CD4-positive, alpha-beta memory T cell (primary cell): Measurements from ENCODE around the gene PDE6G. TPM values are rescaled to one million over a fixed set of nuclear protein-coding genes. Genes with fewer than 3 reads are reported as not detected.

ENCODE experiments used
- CTCF ChIA-PET: fragments of 350-600 bp; sonication (Branson Sonifier 250); formaldehyde crosslinking; loops from one replicate; lab custom pipeline; 2021; ENCODE audit warnings: inconsistent platforms; ENCODE audit not compliant: partially characterized antibody; lab: Charles Lee
- POLR2A ChIA-PET: fragments of 350-600 bp; sonication (Branson Sonifier 250); formaldehyde crosslinking; loops from one replicate; lab custom pipeline; 2021; ENCODE audit not compliant: partially characterized antibody; lab: Charles Lee
- DNase-seq, 5 donors: peaks; one replicate each; pipeline versions ENCODE4 v3.0.0 to v3.0.0-alpha.2; 2020 to 2022; ENCODE audit warnings: mixed read lengths in 1 of 5
- H3K27ac ChIP-seq: one replicate; pipeline ENCODE4 v1.7.0; 2013; ENCODE audit warnings: low read depth, low read length
- H3K27me3 ChIP-seq: 2 replicates; pipeline ENCODE4 v1.7.0; 2013; ENCODE audit warnings: mild to moderate bottlenecking, low read length, moderate library complexity; ENCODE audit not compliant: insufficient read depth
- H3K36me3 ChIP-seq: 2 replicates; pipeline ENCODE4 v1.7.0; 2013; ENCODE audit warnings: mild to moderate bottlenecking, low read length, moderate library complexity; ENCODE audit not compliant: insufficient read depth
- H3K4me1 ChIP-seq: 2 replicates; pipeline ENCODE4 v1.7.0; 2013; ENCODE audit warnings: mild to moderate bottlenecking, low read length, moderate library complexity; ENCODE audit not compliant: insufficient read depth
- H3K4me3 ChIP-seq, 2 donors: one replicate each; pipeline ENCODE4 v1.7.0; 2013; ENCODE audit warnings: low read length in 2 of 2, mild to moderate bottlenecking in 1 of 2
- H3K9me3 ChIP-seq, 2 donors: one replicate each; pipeline ENCODE4 v1.7.0; 2013; ENCODE audit warnings: low read length in 2 of 2, control low read depth in 1 of 2; ENCODE audit not compliant: control insufficient read depth in 1 of 2
- H3K27ac Mint-ChIP-seq, 7 donors: one replicate each; pipeline ENCODE4 v1.8.0; 2020 to 2021; ENCODE audit warnings: mixed read lengths in 7 of 7, mild to moderate bottlenecking in 6 of 7, inconsistent platforms in 3 of 7, moderate library complexity in 3 of 7
- H3K27me3 Mint-ChIP-seq, 2 donors: one replicate each; pipeline ENCODE4 v1.8.0; 2020 to 2021; ENCODE audit warnings: mixed read lengths in 2 of 2
- H3K36me3 Mint-ChIP-seq, 2 donors: one replicate each; pipeline ENCODE4 v1.8.0; 2020 to 2021; ENCODE audit warnings: mixed read lengths in 2 of 2, inconsistent platforms in 1 of 2, mild to moderate bottlenecking in 1 of 2
- H3K4me1 Mint-ChIP-seq, 4 donors: one replicate each; pipeline ENCODE4 v1.8.0; 2020 to 2021; ENCODE audit warnings: mixed read lengths in 4 of 4, mild to moderate bottlenecking in 1 of 4
- H3K4me3 Mint-ChIP-seq, 8 donors: one replicate each; pipeline ENCODE4 v1.8.0; 2020 to 2021; ENCODE audit warnings: mixed read lengths in 8 of 8, mild to moderate bottlenecking in 7 of 8, moderate library complexity in 6 of 8, inconsistent platforms in 3 of 8
- H3K9me3 Mint-ChIP-seq, 8 donors: one replicate each; pipeline ENCODE4 v1.8.0; 2020 to 2021; ENCODE audit warnings: mixed read lengths in 8 of 8, mild to moderate bottlenecking in 5 of 8, inconsistent platforms in 3 of 8, moderate library complexity in 1 of 8
- intact Hi-C: fragments of 100-400 bp; cut with micrococcal nuclease; formaldehyde crosslinking; loops from one replicate; pipeline ENCODE4 v1.15.1; 2023
- polyA plus RNA-seq, 2 donors: library from polyadenylated mRNA; unstranded; fragments of 300-500 nt; fragmentation: Illumina TruSeq; gene quantifications; one replicate each; pipeline ENCODE4 v1.2.3, GENCODE V29; 2021
- total RNA-seq, 2 experiments: library from RNA; stranded (reverse); gene quantifications; one replicate each; pipeline ENCODE4 v1.2.3, GENCODE V29; 2021

PDE6G gene
- total and polyA plus RNA-seq, 4 experiments from 2014 or later, result 0.83 to 1.3 (median 1.1) TPM

- Histone ChIP-seq H3K4me3 (no peak overlapping the region), H3K27me3 (no peaks in the 10 kb centered on the region), H3K4me1 (peaks cover 17% of the 10 kb centered on the region), H3K27ac (no peak overlapping the region), H3K9me3 (no peaks in the 10 kb centered on the region), H3K36me3 (peaks cover 52% of the 10 kb centered on the region)
- Mint-ChIP-seq H3K27me3 (no peaks in the 10 kb centered on the region), H3K9me3 (no peaks in the 10 kb centered on the region), H3K4me3 (no peak overlapping the region), H3K36me3 (peaks cover 37 to 57% of the 10 kb centered on the region in 2 donors), H3K27ac (peak overlapping the region in 3 of 7 donors; percentile 8 to 43 (median 42)), H3K4me1 (peaks cover 15 to 32% (median 19%) of the 10 kb centered on the region in 4 donors)
- intact Hi-C loops, result no loop called here
- POLR2A ChIA-PET, result no interaction called here
- no peak for DNase-seq
- CTCF ChIA-PET, result interaction anchor here (0.6 to 3.7 kb wide), 2 partner anchors 11 kb away, joined by 4 to 11 read pairs; no protein-coding TSS in a partner anchor
Measured at GRCh38 chr17:81612172-81612970, 44.0 kb downstream of the PDE6G start.

- no peaks in the 10 kb centered on the region for H3K27me3 Mint-ChIP-seq
- intact Hi-C loops, result no loop called here
- no peaks in the 10 kb centered on the region for H3K9me3 ChIP-seq
- peaks cover 6 to 14% (median 10%) of the 10 kb centered on the region in 4 donors for H3K4me1 Mint-ChIP-seq
- no peak overlapping the region for H3K4me3 Mint-ChIP-seq
- H3K27me3 ChIP-seq, result no peaks in the 10 kb centered on the region
- H3K27ac ChIP-seq, result no peak overlapping the region
- DNase-seq, result no peak
- POLR2A ChIA-PET, result no interaction called here
- no peak overlapping the region for H3K4me3 ChIP-seq
- CTCF ChIA-PET, result no interaction called here
- H3K36me3 Mint-ChIP-seq, result peaks cover 30 to 59% of the 10 kb centered on the region in 2 donors
- H3K9me3 Mint-ChIP-seq, result no peaks in the 10 kb centered on the region
- H3K4me1 ChIP-seq, result peaks cover 5% of the 10 kb centered on the region
- H3K36me3 ChIP-seq, result peaks cover 61% of the 10 kb centered on the region
- H3K27ac Mint-ChIP-seq, result peak overlapping the region in 1 of 7 donors; percentile 12
Measured at GRCh38 chr17:81609541-81610311, 46.6 kb downstream of the PDE6G start.

- ChIA-PET CTCF (no interaction called here), POLR2A (interaction anchor here (0.6 kb wide), 1 partner anchor 618 kb away, joined by 3 read pairs; no protein-coding TSS in a partner anchor)
- no peak overlapping the region for H3K4me3 Mint-ChIP-seq
- H3K9me3 ChIP-seq, result no peaks in the 10 kb centered on the region
- H3K4me3 ChIP-seq, result no peak overlapping the region
- H3K27ac ChIP-seq, result no peak overlapping the region
- peaks cover 30 to 60% of the 10 kb centered on the region in 2 donors for H3K36me3 Mint-ChIP-seq
- intact Hi-C loops, result no loop called here
- no peaks in the 10 kb centered on the region for H3K4me1 ChIP-seq
- H3K27me3 ChIP-seq, result no peaks in the 10 kb centered on the region
- H3K36me3 ChIP-seq, result peaks cover 64% of the 10 kb centered on the region
- H3K9me3 Mint-ChIP-seq, result no peaks in the 10 kb centered on the region
- H3K27ac Mint-ChIP-seq, result no peak overlapping the region
- H3K27me3 Mint-ChIP-seq, result no peaks in the 10 kb centered on the region
- DNase-seq, result no peak
- peaks cover 0 to 8% (median 4%) of the 10 kb centered on the region in 4 donors for H3K4me1 Mint-ChIP-seq
Measured at GRCh38 chr17:81608605-81609004, 47.7 kb downstream of the PDE6G start.

- Mint-ChIP-seq H3K9me3 (no peaks in the 10 kb centered on the region), H3K27me3 (no peaks in the 10 kb centered on the region), H3K4me1 (peaks cover 0 to 4% (median 2%) of the 10 kb centered on the region in 4 donors), H3K4me3 (no peak overlapping the region), H3K27ac (no peak overlapping the region), H3K36me3 (peaks cover 27 to 59% of the 10 kb centered on the region in 2 donors)
- Histone ChIP-seq H3K27me3 (no peaks in the 10 kb centered on the region), H3K4me3 (no peak overlapping the region), H3K9me3 (no peaks in the 10 kb centered on the region), H3K4me1 (no peaks in the 10 kb centered on the region), H3K36me3 (peaks cover 59% of the 10 kb centered on the region), H3K27ac (no peak overlapping the region)
- intact Hi-C loops, result no loop called here
- ChIA-PET CTCF (interaction anchor here (0.8 kb wide), 1 partner anchor 12 kb away, joined by 3 read pairs; no protein-coding TSS in a partner anchor), POLR2A (no interaction called here)
- no peak for DNase-seq
Measured at GRCh38 chr17:81608082-81608481, 48.3 kb downstream of the PDE6G start.

GRCh38 chr17:81607431-81607830 is 48.9 kb downstream of the PDE6G start:
- Histone ChIP-seq H3K27ac (no peak overlapping the region), H3K4me3 (no peak overlapping the region), H3K27me3 (no peaks in the 10 kb centered on the region), H3K4me1 (no peaks in the 10 kb centered on the region), H3K9me3 (no peaks in the 10 kb centered on the region), H3K36me3 (peaks cover 53% of the 10 kb centered on the region)
- Mint-ChIP-seq H3K4me3 (no peak overlapping the region), H3K36me3 (peaks cover 25 to 58% of the 10 kb centered on the region in 2 donors), H3K27me3 (no peaks in the 10 kb centered on the region), H3K4me1 (peaks cover 0 to 4% (median 2%) of the 10 kb centered on the region in 4 donors), H3K27ac (no peak overlapping the region), H3K9me3 (no peaks in the 10 kb centered on the region)
- no peak for DNase-seq
- intact Hi-C loops, result no loop called here
- ChIA-PET POLR2A (no interaction called here), CTCF (interaction anchor here (0.8 kb wide), 1 partner anchor 12 kb away, joined by 3 read pairs; no protein-coding TSS in a partner anchor)

GRCh38 chr17:81603846-81604610 is 52.3 kb downstream of the PDE6G start:
- Mint-ChIP-seq H3K4me3 (no peak overlapping the region), H3K9me3 (no peaks in the 10 kb centered on the region), H3K4me1 (peaks cover 3 to 6% (median 6%) of the 10 kb centered on the region in 4 donors), H3K27me3 (no peaks in the 10 kb centered on the region), H3K27ac (peak overlapping the region in 2 of 7 donors; percentile 39 to 66), H3K36me3 (peaks cover 28 to 63% of the 10 kb centered on the region in 2 donors)
- Histone ChIP-seq H3K36me3 (peaks cover 52% of the 10 kb centered on the region), H3K4me3 (no peak overlapping the region), H3K27me3 (no peaks in the 10 kb centered on the region), H3K27ac (no peak overlapping the region), H3K4me1 (no peaks in the 10 kb centered on the region), H3K9me3 (no peaks in the 10 kb centered on the region)
- DNase-seq, result no peak
- intact Hi-C loops, result no loop called here
- POLR2A ChIA-PET, result no interaction called here
- CTCF ChIA-PET, result interaction anchor here (0.8 kb wide), 1 partner anchor 17 kb away, joined by 3 read pairs; no protein-coding TSS in a partner anchor
